ENCODE measurements around the gene LHX4. TPM values are rescaled to one million over a fixed set of nuclear protein-coding genes. Genes with fewer than 3 reads are reported as not detected.

Gene LHX4
- total and polyA plus RNA-seq, 2 of the 8 experiments (the other 6 are each of a cell fraction or from before 2014, with no cell fraction given) = 0.85 to 4.9 TPM

DNA sequence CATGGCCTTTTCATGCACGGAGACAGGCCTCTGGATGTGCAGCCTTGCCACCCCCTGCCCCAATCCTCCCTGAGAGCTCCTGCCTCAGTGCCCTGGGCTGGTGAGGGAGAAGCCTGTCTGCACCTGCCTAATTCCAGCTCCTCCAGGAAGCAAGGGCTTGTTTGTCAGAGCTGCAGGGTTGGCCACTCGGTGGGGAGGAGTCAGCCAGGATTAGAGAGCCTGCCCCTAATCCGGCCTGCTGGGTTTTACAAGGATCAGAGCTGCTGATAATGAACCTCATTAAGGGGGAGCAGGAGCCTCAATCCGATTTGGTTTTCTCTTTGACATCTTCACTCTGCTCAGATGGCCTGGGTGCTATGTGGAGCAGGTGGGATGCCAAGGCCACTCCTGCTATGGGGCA, 31.9 kb upstream of the LHX4 start:
- no peak for FAIRE-seq
- POLR2A ChIA-PET (ENCODE audit: partially characterized antibody) = interaction anchor here (1.2 to 2.1 kb wide), 3 partner anchors 10 to 28 kb away, joined by 4 to 7 read pairs (median 4); no protein-coding TSS in a partner anchor

More for the DNA sequence above, 31.9 kb upstream of the LHX4 start:
- no peak overlapping the region for H4K5ac ChIP-seq (ENCODE audit: insufficient read length, low read depth, low read length)
- no peaks in the 10 kb centered on the region for H3K23me2 ChIP-seq (ENCODE audit: low read depth, low read length)
- H3K9me3 ChIP-seq (ENCODE audit: insufficient read depth in 2 of 2, low read depth in 1 of 2, low read length in 1 of 2) = no peaks in the 10 kb centered on the region
- no peaks in the 10 kb centered on the region for H3K27me3 ChIP-seq (replicated peaks in 1 of 4; ENCODE audit: control insufficient read depth in 3 of 4, extremely low read depth in 1 of 4, insufficient read depth in 3 of 4, low read length in 3 of 4)
- no peak overlapping the region for H3K4me2 ChIP-seq (ENCODE audit: insufficient read depth in 1 of 2, low read depth in 2 of 2, low read length in 2 of 2)
- peaks cover 0 to 1% (median 0%) of the 10 kb centered on the region in 4 experiments; a peak in 1 of 7 replicates for H3K4me1 ChIP-seq (replicated peaks in 1 of 4; ENCODE audit: control insufficient read depth in 3 of 4, insufficient read depth in 4 of 4, low read length in 3 of 4)
- no peak overlapping the region for H3K56ac ChIP-seq (replicated peaks; ENCODE audit: insufficient read length, low read depth, low read length)
- CTCF ChIA-PET (ENCODE audit: partially characterized antibody) = interaction anchor here (0.9 to 14.4 kb wide), 12 partner anchors 8 to 285 kb away, joined by 3 to 160 read pairs (median 6); no protein-coding TSS in a partner anchor
- no peak overlapping the region for H3K4me3 ChIP-seq (ENCODE audit: extremely low read depth in 1 of 4, insufficient read depth in 2 of 4, low read depth in 3 of 4, low read length in 4 of 4)
- H4K8ac ChIP-seq (ENCODE audit: extremely low read depth, insufficient read depth, low read length) = no peak overlapping the region
- no peaks in the 10 kb centered on the region for H3K79me2 ChIP-seq (ENCODE audit: control insufficient read depth in 1 of 2, insufficient read depth in 2 of 2, low read length in 2 of 2)
- H4K20me1 ChIP-seq (replicated peaks in 1 of 2; ENCODE audit: control insufficient read depth in 1 of 2, insufficient read depth in 2 of 2, low read length in 2 of 2) = peaks cover 4 to 9% of the 10 kb centered on the region in 2 experiments
- DNase-seq (ENCODE audit: low read depth in 1 of 2, low spot score in 2 of 2) = no peak
- no peak overlapping the region for H3K14ac ChIP-seq (ENCODE audit: insufficient read length)
- H2AFZ ChIP-seq (ENCODE audit: low read length) = no peak overlapping the region
- H2BK20ac ChIP-seq (ENCODE audit: low read length) = no peak overlapping the region
- H2BK15ac ChIP-seq (ENCODE audit: low read length) = no peak overlapping the region
- TF ChIP-seq KDM1A (IDR thresholded peaks at IDR 0.05; ENCODE audit: borderline replicate concordance, low read length) (no peak), BRCA1 (IDR thresholded peaks at IDR 0.05; ENCODE audit: low read depth, low read length) (no peak), BACH1 (IDR thresholded peaks at IDR 0.05; ENCODE audit: low read length) (no peak), SIX5 (IDR thresholded peaks at IDR 0.05; ENCODE audit: low read depth, low read length) (no peak), ASH2L (IDR thresholded peaks at IDR 0.05; ENCODE audit: low read length) (no peak), EZH2 (IDR thresholded peaks at IDR 0.05; ENCODE audit: low read depth, low read length, severe bottlenecking) (no peak), BCL11A (IDR thresholded peaks at IDR 0.05; ENCODE audit: low read depth in 2 of 2, low read length in 2 of 2) (no peak), SAP30 (IDR thresholded peaks at IDR 0.05; ENCODE audit: insufficient read depth, insufficient replicate concordance, low read length) (no peak), TAF1 (IDR thresholded peaks at IDR 0.05; ENCODE audit: low read depth, low read length) (no peak)
- TF ChIP-seq, protein P1, sequence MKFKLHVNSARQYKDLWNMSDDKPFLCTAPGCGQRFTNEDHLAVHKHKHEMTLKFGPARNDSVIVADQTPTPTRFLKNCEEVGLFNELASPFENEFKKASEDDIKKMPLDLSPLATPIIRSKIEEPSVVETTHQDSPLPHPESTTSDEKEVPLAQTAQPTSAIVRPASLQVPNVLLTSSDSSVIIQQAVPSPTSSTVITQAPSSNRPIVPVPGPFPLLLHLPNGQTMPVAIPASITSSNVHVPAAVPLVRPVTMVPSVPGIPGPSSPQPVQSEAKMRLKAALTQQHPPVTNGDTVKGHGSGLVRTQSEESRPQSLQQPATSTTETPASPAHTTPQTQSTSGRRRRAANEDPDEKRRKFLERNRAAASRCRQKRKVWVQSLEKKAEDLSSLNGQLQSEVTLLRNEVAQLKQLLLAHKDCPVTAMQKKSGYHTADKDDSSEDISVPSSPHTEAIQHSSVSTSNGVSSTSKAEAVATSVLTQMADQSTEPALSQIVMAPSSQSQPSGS (IDR thresholded peaks at IDR 0.05; ENCODE audit: low read length) = no peak
- no peak overlapping the region for H3K9ac ChIP-seq (replicated peaks in 1 of 4; ENCODE audit: extremely low read depth in 1 of 4, low read depth in 3 of 4, low read length in 3 of 4)
- H3K18ac ChIP-seq (ENCODE audit: extremely low read depth, low read length) = no peak overlapping the region; the same call in 1 of the 2 replicates
- WGBS, 2 experiments (ENCODE audit: extremely low coverage in 1 of 2, insufficient coverage in 1 of 2, insufficient read length in 1 of 2, insufficient replicate concordance in 2 of 2, low coverage in 1 of 2, low lambda C conversion rate in 2 of 2, missing lambda C conversion rate in 1 of 2) = 78% methylated on average over 4 of the region's 4 CpGs; no CpG with 5 or more reads in 1 of the 2 experiments
- H4K91ac ChIP-seq (replicated peaks; ENCODE audit: insufficient read length, low read length) = no peak overlapping the region
- no peak overlapping the region for H2BK12ac ChIP-seq (ENCODE audit: low read depth, low read length)
- H3K4ac ChIP-seq (replicated peaks; ENCODE audit: insufficient read length, low read depth, low read length) = no peak overlapping the region
- no peak overlapping the region for H2BK120ac ChIP-seq (replicated peaks; ENCODE audit: low read depth, low read length)
- H3K23ac ChIP-seq (ENCODE audit: insufficient read length) = no peak overlapping the region
- peaks cover 2 to 9% (median 6%) of the 10 kb centered on the region in 4 experiments; a peak in 4 of 8 replicates for H3K36me3 ChIP-seq (ENCODE audit: control insufficient read depth in 2 of 4, insufficient read depth in 4 of 4, low read length in 3 of 4)
- H2AK5ac ChIP-seq (ENCODE audit: low read depth, low read length) = no peak overlapping the region
- no peak overlapping the region for H3K27ac ChIP-seq (ENCODE audit: low read depth, low read length)
- no peaks in the 10 kb centered on the region for H3K79me1 ChIP-seq (ENCODE audit: low read depth, low read length)
- H2BK5ac ChIP-seq (ENCODE audit: low read depth, low read length) = no peak overlapping the region

Measured in H1 (cell line).